Measurements from ENCODE around the gene CPSF4. TPM values are rescaled to one million over a fixed set of nuclear protein-coding genes. Genes with fewer than 3 reads are reported as not detected.

CPSF4 gene
- total RNA-seq, 4 donors from 2014 or later, result 21.4 to 40.4 (median 26.1) TPM

DNA sequence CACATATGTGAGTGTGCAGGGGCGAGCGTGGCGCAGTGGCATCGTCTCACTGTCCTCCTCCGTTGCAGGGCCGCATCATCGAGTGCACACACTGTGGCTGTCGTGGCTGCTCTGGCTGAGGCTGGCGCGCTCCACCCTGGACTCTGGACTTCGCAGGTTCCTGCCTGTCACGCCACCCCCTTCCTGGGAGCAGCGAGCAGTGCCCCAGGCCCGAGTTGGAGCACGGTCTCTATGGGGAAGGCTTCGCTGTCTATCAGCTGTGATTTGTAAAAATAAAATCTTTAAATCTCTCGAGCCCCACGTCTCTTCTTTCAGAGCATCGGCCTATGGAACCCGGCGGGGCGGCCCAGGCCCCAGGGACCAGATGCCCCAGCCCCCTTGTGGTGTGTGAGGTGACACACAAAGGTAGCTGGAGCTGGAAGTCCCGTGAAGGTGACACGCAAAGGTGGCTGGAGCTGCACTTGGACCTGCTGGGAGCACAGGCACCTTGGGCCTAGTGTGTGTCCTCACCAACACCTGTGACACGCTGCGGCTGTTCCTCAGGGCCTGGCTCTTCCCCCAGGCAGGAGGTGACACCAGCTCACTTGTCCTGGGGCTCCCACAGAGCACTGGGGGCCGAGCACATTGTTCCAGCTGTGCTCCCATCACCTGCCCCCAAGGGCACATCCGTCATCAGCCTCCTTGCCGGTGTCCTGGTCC lies 19.3 kb upstream of the CPSF4 start:
- Histone ChIP-seq H3K36me3 (peaks cover 0 to 81% of the 10 kb centered on the region in 2 donors), H3K9me3 (no peaks in the 10 kb centered on the region), H3K27me3 (no peaks in the 10 kb centered on the region), H3K4me1 (no peaks in the 10 kb centered on the region), H3K4me3 (no peak overlapping the region), H3K27ac (no peak overlapping the region)
- TF ChIP-seq POLR2A (IDR thresholded peaks at IDR 0.05), result no peak
- TF ChIP-seq, protein P1, sequence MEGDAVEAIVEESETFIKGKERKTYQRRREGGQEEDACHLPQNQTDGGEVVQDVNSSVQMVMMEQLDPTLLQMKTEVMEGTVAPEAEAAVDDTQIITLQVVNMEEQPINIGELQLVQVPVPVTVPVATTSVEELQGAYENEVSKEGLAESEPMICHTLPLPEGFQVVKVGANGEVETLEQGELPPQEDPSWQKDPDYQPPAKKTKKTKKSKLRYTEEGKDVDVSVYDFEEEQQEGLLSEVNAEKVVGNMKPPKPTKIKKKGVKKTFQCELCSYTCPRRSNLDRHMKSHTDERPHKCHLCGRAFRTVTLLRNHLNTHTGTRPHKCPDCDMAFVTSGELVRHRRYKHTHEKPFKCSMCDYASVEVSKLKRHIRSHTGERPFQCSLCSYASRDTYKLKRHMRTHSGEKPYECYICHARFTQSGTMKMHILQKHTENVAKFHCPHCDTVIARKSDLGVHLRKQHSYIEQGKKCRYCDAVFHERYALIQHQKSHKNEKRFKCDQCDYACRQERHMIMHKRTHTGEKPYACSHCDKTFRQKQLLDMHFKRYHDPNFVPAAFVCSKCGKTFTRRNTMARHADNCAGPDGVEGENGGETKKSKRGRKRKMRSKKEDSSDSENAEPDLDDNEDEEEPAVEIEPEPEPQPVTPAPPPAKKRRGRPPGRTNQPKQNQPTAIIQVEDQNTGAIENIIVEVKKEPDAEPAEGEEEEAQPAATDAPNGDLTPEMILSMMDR (IDR thresholded peaks at IDR 0.05 in 4 of 5, conservative IDR thresholded peaks at IDR 0.05 in 1 of 5), result no peak
- no peak for ATAC-seq
- in situ Hi-C loops (cut with MboI; ENCODE audit: low sequenced_read_pairs in 4 of 4), result loop anchor here in 1 of 4 donors (10.0 kb wide), 1 partner anchor 55 kb away; no protein-coding TSS in a partner anchor
- DNase-seq, result no peak
- intact Hi-C loops (cut with DNase I; ENCODE audit: low total_unique reads), result no loop called here

- no peak for ATAC-seq
- DNase-seq, result no peak
- no peaks in the 10 kb centered on the region for H3K9me3 ChIP-seq
- in situ Hi-C loops (cut with MboI; ENCODE audit: low sequenced_read_pairs in 4 of 4) (no loop called here), intact Hi-C loops (cut with DNase I; ENCODE audit: low total_unique reads) (no loop called here)
- TF ChIP-seq, protein P1 (IDR thresholded peaks at IDR 0.05 in 4 of 5, conservative IDR thresholded peaks at IDR 0.05 in 1 of 5), result no peak
- no peak for TF ChIP-seq POLR2A (IDR thresholded peaks at IDR 0.05)
- no peak overlapping the region for H3K4me3 ChIP-seq
- H3K4me1 ChIP-seq, result no peaks in the 10 kb centered on the region
- no peaks in the 10 kb centered on the region for H3K27me3 ChIP-seq
- peaks cover 0 to 81% of the 10 kb centered on the region in 2 donors for H3K36me3 ChIP-seq
- no peak overlapping the region for H3K27ac ChIP-seq
These were observed 18.5 kb upstream of the CPSF4 start for GRCh38 chr7:99420213-99420612.

DNA sequence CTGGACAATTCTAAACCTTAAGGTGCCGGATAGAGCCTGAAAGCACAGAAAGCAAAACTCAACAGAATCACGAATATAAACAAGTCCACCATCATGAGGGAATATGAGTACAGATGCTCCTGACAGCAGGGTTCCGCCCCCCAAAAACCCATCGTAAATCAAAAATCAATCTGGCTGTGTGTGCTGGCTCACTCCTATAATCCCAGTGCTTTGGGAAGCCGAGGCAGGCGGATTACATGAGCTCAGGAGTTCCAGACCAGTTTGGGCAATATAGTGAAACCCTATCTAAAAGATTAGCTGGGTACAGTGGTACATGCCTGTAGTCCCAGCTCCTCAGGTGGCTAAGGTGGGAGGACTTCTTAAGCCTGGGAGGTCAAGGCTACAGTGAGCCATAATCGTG lies 17.8 kb upstream of the CPSF4 start:
- in situ Hi-C loops (cut with MboI; ENCODE audit: low sequenced_read_pairs in 4 of 4), result no loop called here
- ATAC-seq, result no peak

DNA sequence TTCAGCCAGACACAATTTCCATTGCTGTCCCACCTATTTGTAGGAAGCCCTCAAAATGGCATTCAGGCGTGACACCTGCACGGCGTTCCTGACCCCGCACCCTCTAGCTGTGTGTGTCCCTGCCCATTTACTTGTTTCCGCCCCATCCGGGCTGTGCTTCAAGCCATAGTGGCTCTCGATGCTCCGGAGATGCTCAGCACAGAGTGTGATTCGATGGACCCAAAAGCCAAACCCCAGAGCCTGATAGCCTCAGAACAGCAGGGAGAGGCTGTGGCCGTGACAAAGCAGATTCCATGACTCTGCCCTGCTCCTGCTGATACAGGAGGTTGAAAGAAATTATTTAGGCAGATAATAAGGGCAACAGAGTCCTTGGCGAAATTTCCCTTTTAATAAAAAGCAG lies 16.6 kb upstream of the CPSF4 start:
- DNase-seq (no peak), ATAC-seq (no peak)
- intact Hi-C loops (cut with DNase I; ENCODE audit: low total_unique reads), result no loop called here
- Histone ChIP-seq H3K27me3 (no peaks in the 10 kb centered on the region), H3K36me3 (peaks cover 0 to 70% of the 10 kb centered on the region in 2 donors), H3K4me3 (no peak overlapping the region), H3K4me1 (no peaks in the 10 kb centered on the region), H3K27ac (no peak overlapping the region), H3K9me3 (no peaks in the 10 kb centered on the region)
- in situ Hi-C loops (cut with MboI; ENCODE audit: low sequenced_read_pairs in 4 of 4), result no loop called here
- TF ChIP-seq, protein P1 (IDR thresholded peaks at IDR 0.05 in 4 of 5, conservative IDR thresholded peaks at IDR 0.05 in 1 of 5), result no peak
- no peak for TF ChIP-seq POLR2A (IDR thresholded peaks at IDR 0.05)

More for the DNA sequence above, 17.8 kb upstream of the CPSF4 start:
- Histone ChIP-seq H3K27me3 (no peaks in the 10 kb centered on the region), H3K27ac (no peak overlapping the region), H3K4me3 (no peak overlapping the region), H3K36me3 (peaks cover 0 to 82% of the 10 kb centered on the region in 2 donors), H3K9me3 (no peaks in the 10 kb centered on the region), H3K4me1 (no peaks in the 10 kb centered on the region)
- intact Hi-C loops (cut with DNase I; ENCODE audit: low total_unique reads), result no loop called here
- no peak for DNase-seq
- TF ChIP-seq POLR2A (IDR thresholded peaks at IDR 0.05), result no peak
- TF ChIP-seq, protein P1 (IDR thresholded peaks at IDR 0.05 in 4 of 5, conservative IDR thresholded peaks at IDR 0.05 in 1 of 5), result no peak

Data from gastrocnemius medialis (tissue), 4 donors.